Subcutaneous abdominal adipose tissue (tissue), 5 donors: ENCODE data around the gene GRIK4.

Experiments
- H3K27ac ChIP-seq: one replicate; pipeline ENCODE4 v1.7.0; 2013; ENCODE audit warnings: low read depth, mild to moderate bottlenecking, inconsistent platforms, low read length, moderate library complexity
- H3K27me3 ChIP-seq, 5 donors: one replicate each; pipeline ENCODE4 v1.7.0; 2013; ENCODE audit warnings: low read length in 5 of 5, inconsistent platforms in 1 of 5; ENCODE audit not compliant: control insufficient read depth in 5 of 5, insufficient read depth in 4 of 5
- H3K36me3 ChIP-seq, 5 donors: one replicate each; pipeline ENCODE4 v1.7.0; 2013; ENCODE audit warnings: low read length in 5 of 5; ENCODE audit not compliant: control insufficient read depth in 5 of 5, insufficient read depth in 5 of 5
- H3K4me1 ChIP-seq, 5 donors: one replicate each; pipeline ENCODE4 v1.7.0; 2013; ENCODE audit warnings: low read length in 5 of 5, mild to moderate bottlenecking in 3 of 5, moderate library complexity in 1 of 5; ENCODE audit not compliant: control insufficient read depth in 5 of 5, insufficient read depth in 5 of 5
- H3K4me3 ChIP-seq, 5 donors: one replicate each; pipeline ENCODE4 v1.7.0; 2013; ENCODE audit warnings: low read length in 5 of 5, low read depth in 1 of 5
- H3K9ac ChIP-seq, 5 donors: one replicate each; pipeline ENCODE4 v1.7.0; 2013; ENCODE audit warnings: low read length in 5 of 5, mild to moderate bottlenecking in 4 of 5, moderate library complexity in 3 of 5
- H3K9me3 ChIP-seq, 5 donors: one replicate each; pipeline ENCODE4 v1.7.0; 2013; ENCODE audit warnings: low read length in 5 of 5; ENCODE audit not compliant: control insufficient read depth in 5 of 5
- donor health status: healthy.
- donor health status: healthy.
- donor health status: healthy.
- donor health status: healthy.
- donor health status: healthy.

The GRIK4 gene, protein sequence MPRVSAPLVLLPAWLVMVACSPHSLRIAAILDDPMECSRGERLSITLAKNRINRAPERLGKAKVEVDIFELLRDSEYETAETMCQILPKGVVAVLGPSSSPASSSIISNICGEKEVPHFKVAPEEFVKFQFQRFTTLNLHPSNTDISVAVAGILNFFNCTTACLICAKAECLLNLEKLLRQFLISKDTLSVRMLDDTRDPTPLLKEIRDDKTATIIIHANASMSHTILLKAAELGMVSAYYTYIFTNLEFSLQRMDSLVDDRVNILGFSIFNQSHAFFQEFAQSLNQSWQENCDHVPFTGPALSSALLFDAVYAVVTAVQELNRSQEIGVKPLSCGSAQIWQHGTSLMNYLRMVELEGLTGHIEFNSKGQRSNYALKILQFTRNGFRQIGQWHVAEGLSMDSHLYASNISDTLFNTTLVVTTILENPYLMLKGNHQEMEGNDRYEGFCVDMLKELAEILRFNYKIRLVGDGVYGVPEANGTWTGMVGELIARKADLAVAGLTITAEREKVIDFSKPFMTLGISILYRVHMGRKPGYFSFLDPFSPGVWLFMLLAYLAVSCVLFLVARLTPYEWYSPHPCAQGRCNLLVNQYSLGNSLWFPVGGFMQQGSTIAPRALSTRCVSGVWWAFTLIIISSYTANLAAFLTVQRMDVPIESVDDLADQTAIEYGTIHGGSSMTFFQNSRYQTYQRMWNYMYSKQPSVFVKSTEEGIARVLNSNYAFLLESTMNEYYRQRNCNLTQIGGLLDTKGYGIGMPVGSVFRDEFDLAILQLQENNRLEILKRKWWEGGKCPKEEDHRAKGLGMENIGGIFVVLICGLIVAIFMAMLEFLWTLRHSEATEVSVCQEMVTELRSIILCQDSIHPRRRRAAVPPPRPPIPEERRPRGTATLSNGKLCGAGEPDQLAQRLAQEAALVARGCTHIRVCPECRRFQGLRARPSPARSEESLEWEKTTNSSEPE

DNA sequence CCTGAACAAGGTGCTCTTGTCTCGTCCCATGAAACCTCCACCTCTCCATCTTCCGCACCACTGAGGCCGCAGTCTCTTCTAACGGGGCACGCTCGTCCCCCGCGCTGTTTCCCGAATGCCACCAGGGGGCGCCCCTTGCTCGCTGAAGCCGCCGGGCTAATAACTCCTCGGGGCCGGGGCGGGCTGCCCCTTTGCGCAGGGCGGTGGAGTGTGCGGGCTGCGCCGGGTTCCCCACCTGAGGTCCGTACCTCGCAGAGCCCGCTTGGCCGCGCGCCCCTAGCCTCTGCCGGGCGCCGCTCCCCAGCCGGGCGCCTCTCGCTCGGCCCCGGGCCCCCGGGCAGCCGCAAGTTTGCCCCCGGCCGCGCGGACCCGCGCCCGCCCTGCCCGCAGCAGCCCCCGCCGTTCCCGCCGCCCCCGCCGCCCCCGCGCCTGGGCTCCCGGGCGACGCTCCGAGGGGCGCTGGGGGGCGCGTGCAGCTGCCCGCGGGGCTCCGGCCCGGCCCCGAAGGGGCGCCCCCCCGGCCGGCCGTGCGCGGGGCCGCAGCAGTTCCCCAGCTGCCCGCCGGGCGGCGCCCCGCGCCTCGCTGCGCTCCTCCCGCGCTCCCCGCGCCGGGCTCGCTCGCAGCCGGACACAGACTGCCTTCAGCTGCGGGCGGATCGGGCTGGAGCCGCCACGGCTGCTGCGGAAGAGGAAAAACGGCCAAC, at the start of gene GRIK4:
Gene GRIK4, plus strand, starts transcription at position 633 of the 704 bp plus-strand sequence. CDS start 148,571 bp downstream, outside the sequence.
- H3K4me1 ChIP-seq: no peaks in the 10 kb centered on the region
- H3K9me3 ChIP-seq: no peaks in the 10 kb centered on the region
- no peak within 1 kb of the TSS for H3K9ac ChIP-seq
- peaks cover 18 to 47% (median 40%) of the 10 kb centered on the region in 5 donors for H3K27me3 ChIP-seq
- peak within 1 kb of the TSS in 3 of 5 donors; percentile 39 to 56 (median 49) for H3K4me3 ChIP-seq
- H3K27ac ChIP-seq: no peak within 1 kb of the TSS
- H3K36me3 ChIP-seq: no peaks in the 10 kb centered on the region

DNA sequence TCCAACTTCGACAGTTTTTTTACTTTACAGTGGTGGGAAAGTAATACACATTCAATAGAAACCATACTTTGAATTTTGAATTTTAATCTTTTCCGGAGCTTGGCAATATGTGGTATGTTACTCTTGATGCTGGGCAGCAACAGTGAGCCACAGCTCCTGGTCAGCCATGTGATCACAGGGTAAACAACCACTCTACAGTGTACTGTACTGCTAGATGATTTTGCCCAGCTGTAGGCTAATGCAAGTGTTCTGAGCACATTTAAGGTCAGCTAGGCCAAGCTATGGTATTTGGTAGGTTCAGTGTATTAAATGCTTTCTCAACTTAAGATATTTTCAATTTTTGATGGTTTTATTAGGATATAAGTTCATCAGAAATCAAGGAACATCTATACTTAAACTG, 48.7 kb upstream of the GRIK4 start:
- peaks cover 66 to 82% (median 74%) of the 10 kb centered on the region in 5 donors for H3K36me3 ChIP-seq

DNA sequence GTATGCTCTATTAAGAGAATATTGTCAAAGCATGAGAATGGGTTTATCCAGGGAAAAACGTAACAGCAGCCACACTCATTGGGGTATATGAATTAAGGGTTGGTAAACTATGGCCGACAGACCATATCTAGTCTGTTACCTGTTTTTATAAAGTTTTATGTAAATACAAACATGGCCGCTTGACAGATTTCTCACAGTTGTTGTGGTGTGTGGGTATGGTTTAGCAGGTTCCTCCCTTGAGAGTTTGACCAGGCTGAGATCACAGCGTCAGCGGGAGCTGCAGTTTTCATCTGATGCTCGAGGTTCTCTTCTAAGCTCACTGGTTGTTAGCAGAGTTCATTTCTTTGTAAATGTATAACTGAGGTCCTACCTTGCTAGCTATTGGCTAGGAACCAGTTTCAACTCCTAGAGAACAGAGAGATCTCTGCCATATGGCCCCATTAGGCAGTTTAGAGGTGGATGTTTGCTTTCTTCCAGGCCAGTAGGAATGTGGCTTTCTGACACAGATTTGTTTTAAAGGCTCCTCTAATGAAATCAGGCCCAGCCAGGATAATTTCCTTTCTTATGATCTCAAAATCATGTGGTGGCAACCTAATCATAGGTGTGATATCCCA, 45.5 kb upstream of the GRIK4 start:
- Histone ChIP-seq H3K4me1 (no peaks in the 10 kb centered on the region), H3K27ac (no peak overlapping the region), H3K36me3 (peaks cover 57 to 85% (median 74%) of the 10 kb centered on the region in 5 donors), H3K9ac (no peak overlapping the region), H3K4me3 (no peak overlapping the region), H3K9me3 (no peaks in the 10 kb centered on the region), H3K27me3 (no peaks in the 10 kb centered on the region)

More for the DNA sequence above, 48.7 kb upstream of the GRIK4 start:
- no peaks in the 10 kb centered on the region for H3K27me3 ChIP-seq
- no peak overlapping the region for H3K9ac ChIP-seq
- H3K4me1 ChIP-seq: no peaks in the 10 kb centered on the region
- no peak overlapping the region for H3K27ac ChIP-seq
- no peaks in the 10 kb centered on the region for H3K9me3 ChIP-seq
- H3K4me3 ChIP-seq: no peak overlapping the region

DNA sequence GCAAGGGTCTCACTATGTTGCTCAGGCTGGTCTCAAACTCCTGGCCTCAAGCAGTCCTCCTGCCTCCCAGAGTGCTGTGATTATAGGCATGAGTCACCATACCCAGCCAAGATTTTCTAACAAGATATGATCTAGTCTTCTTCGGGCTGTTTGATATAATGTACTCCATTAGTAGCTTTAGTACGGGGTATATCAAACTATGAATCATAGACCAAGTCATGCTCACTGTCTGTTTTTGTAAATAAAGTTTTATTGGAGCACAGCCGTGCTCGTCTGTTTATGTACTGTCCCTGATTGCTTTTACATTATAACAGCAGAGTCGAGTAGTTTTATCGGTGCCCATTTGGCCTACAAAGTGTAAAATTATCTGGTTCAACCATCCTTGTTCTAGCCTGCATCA, 43.9 kb upstream of the GRIK4 start:
- Histone ChIP-seq H3K9me3 (no peaks in the 10 kb centered on the region), H3K4me3 (no peak overlapping the region), H3K4me1 (no peaks in the 10 kb centered on the region), H3K27me3 (no peaks in the 10 kb centered on the region), H3K9ac (no peak overlapping the region), H3K36me3 (peaks cover 52 to 83% (median 61%) of the 10 kb centered on the region in 5 donors), H3K27ac (no peak overlapping the region)

DNA sequence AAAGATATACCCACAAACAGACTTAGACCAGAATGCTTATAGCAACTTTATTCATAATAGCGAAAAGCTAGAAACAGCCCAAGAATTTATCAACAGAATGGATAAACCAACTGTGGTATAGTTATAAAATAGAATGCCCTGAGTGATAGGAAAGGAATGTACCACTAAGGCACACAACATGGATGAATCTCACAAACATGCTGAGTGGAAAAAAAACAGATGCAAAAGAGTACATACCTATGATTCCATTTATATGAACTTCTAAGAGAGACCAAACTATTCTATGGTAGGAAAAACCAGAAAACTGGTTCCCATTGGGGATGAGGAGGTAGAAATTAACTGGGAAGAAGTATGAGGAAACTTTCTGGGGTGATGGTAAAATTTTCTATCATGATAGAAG, 40.4 kb upstream of the GRIK4 start:
- no peak overlapping the region for H3K4me3 ChIP-seq
- peaks cover 59 to 80% (median 68%) of the 10 kb centered on the region in 5 donors for H3K36me3 ChIP-seq
- H3K9me3 ChIP-seq: no peaks in the 10 kb centered on the region
- no peaks in the 10 kb centered on the region for H3K27me3 ChIP-seq
- no peak overlapping the region for H3K9ac ChIP-seq
- H3K27ac ChIP-seq: no peak overlapping the region
- no peaks in the 10 kb centered on the region for H3K4me1 ChIP-seq

DNA sequence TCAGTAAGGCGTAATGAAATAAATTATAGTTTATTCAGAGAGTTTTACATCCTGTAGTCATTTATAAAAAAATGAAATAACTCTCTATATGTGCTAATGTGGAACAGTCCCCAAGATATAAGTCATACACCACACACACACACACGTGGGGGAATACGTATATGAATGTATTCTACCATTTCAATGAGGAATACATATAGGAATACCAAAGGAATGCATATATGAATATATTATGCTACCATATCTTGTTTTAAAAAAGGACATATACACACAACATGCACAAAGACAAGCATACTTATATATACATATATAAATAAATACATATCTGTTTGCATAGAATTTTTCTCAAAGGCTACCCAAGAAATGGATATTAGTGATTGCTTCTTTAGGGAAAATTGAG, 39.6 kb upstream of the GRIK4 start:
- Histone ChIP-seq H3K27ac (no peak overlapping the region), H3K9me3 (no peaks in the 10 kb centered on the region), H3K36me3 (peaks cover 53 to 80% (median 61%) of the 10 kb centered on the region in 5 donors), H3K4me3 (no peak overlapping the region), H3K27me3 (no peaks in the 10 kb centered on the region), H3K4me1 (no peaks in the 10 kb centered on the region), H3K9ac (no peak overlapping the region)

DNA sequence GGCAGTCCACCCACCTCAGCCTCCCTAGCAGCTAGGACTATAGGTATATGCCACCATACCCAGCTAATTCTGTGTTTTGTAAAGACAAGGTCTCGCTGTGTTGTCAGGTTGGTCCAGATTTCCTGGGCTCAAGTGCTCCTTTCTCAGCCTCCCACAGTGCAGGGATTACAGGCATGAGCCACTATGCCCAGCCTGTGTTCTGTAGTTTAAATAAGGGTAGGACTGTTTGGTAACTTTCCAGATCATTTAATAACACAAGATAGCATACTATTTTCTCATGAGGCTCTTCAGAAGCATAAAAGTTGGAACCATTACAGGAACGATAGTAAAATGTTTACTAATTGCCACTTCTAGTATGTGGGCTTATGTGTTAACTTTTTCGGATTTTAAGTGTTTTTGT, 38.0 kb upstream of the GRIK4 start:
- no peaks in the 10 kb centered on the region for H3K9me3 ChIP-seq
- no peaks in the 10 kb centered on the region for H3K27me3 ChIP-seq
- peaks cover 51 to 85% (median 60%) of the 10 kb centered on the region in 5 donors for H3K36me3 ChIP-seq
- no peak overlapping the region for H3K9ac ChIP-seq
- H3K4me3 ChIP-seq: no peak overlapping the region
- H3K27ac ChIP-seq: no peak overlapping the region
- H3K4me1 ChIP-seq: no peaks in the 10 kb centered on the region

DNA sequence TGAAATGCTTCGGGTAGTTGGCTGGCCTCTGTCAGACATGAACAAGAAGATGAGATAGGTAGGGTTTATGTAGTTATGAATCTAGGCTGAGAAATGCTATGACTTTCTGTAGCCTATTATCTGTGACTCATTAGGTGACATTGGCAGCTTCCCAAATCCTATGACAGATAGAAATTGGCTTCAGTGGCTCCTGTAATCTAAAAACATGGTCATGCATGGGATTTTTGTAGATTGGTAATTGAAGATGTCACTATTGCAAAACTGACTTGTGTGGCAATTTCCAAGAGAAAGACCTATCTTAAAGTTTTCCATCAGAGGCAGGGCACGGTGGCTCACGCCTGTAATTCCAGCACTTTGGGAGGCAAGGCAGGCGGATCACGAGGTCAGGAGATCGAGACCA, 29.4 kb upstream of the GRIK4 start:
- no peak overlapping the region for H3K27ac ChIP-seq
- H3K9me3 ChIP-seq: no peaks in the 10 kb centered on the region
- H3K27me3 ChIP-seq: no peaks in the 10 kb centered on the region
- no peak overlapping the region for H3K4me3 ChIP-seq
- H3K9ac ChIP-seq: no peak overlapping the region
- H3K4me1 ChIP-seq: peaks cover 0 to 2% (median 0%) of the 10 kb centered on the region in 5 donors
- H3K36me3 ChIP-seq: peaks cover 51 to 83% (median 74%) of the 10 kb centered on the region in 5 donors

DNA sequence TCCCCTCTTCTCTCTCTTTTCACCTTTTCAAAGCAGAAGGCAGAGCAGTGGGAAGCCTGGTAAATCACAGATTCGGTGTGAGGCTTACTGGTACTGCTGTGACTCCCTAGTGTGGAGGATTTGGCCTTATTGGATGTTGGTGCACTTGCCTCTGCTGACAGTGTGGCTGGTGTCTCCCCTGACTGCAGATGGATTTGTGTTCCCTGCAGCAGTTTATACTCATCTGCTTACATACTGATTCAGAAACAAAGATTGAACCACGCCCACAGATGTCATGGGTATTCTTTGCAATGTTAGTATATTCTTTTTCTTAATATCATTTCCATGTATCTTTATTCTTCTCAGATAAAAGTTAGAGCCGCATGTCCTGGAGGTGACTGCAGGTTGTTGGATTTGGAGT, 26.8 kb upstream of the GRIK4 start:
- Histone ChIP-seq H3K36me3 (peaks cover 38 to 62% (median 58%) of the 10 kb centered on the region in 5 donors), H3K4me1 (peaks cover 0 to 2% (median 0%) of the 10 kb centered on the region in 5 donors), H3K27me3 (no peaks in the 10 kb centered on the region), H3K9me3 (no peaks in the 10 kb centered on the region), H3K9ac (no peak overlapping the region), H3K4me3 (no peak overlapping the region), H3K27ac (no peak overlapping the region)
